H1 (cell line): ENCODE data around the gene HIP1. TPM values are rescaled to one million over a fixed set of nuclear protein-coding genes. Genes with fewer than 3 reads are reported as not detected.

ENCODE experiments used
- BCL11A ChIP-seq, 2 experiments: IDR thresholded peaks; one replicate each; pipeline ENCODE4 v1.6.1; 2011; ENCODE audit warnings: low read depth in 2 of 2, low read length in 2 of 2, mild to moderate bottlenecking in 2 of 2
- CHD1 ChIP-seq: IDR thresholded peaks from 2 replicates; pipeline ENCODE4 v1.6.1; 2012; ENCODE audit warnings: low read depth, low read length, improper control_type of control experiment
- CHD7 ChIP-seq: fragments of 300-600 bp; sonication (generic); IDR thresholded peaks from 2 replicates; pipeline ENCODE4 v1.7.1; 2012; ENCODE audit warnings: low read length, moderate library complexity, mild to moderate bottlenecking, inconsistent platforms; ENCODE audit not compliant: insufficient replicate concordance
- JUND ChIP-seq: IDR thresholded peaks from 2 replicates; pipeline ENCODE4 v1.6.1; 2011; ENCODE audit warnings: mild to moderate bottlenecking, improper control_type of control experiment, low read length
- KDM4A ChIP-seq: IDR thresholded peaks from one replicate; pipeline ENCODE4 v1.7.1; 2012; ENCODE audit warnings: low read depth, mild to moderate bottlenecking, moderate library complexity, low read length, inconsistent platforms; ENCODE audit not compliant: severe bottlenecking
- MAX ChIP-seq: IDR thresholded peaks from 2 replicates; pipeline ENCODE4 v1.6.1; 2012; ENCODE audit warnings: inconsistent platforms
- NANOG ChIP-seq: IDR thresholded peaks from 2 replicates; pipeline ENCODE4 v1.6.1; 2011; ENCODE audit warnings: low read length, low read depth, mild to moderate bottlenecking, inconsistent platforms; ENCODE audit not compliant: insufficient read depth, poor library complexity, severe bottlenecking
- RAD21 ChIP-seq, 2 experiments: IDR thresholded peaks in 1 of 2; conservative IDR thresholded peaks in 1 of 2; 2 replicates each; pipeline ENCODE4 v1.6.1; 2011; ENCODE audit warnings: low read depth in 2 of 2, low read length in 2 of 2, improper control_type of control experiment in 1 of 2, inconsistent platforms in 1 of 2, mild to moderate bottlenecking in 1 of 2, moderate library complexity in 1 of 2
- RFX5 ChIP-seq: IDR thresholded peaks from 2 replicates; pipeline ENCODE4 v1.6.1; 2011; ENCODE audit warnings: low read depth, low read length, improper control_type of control experiment, borderline replicate concordance
- SP4 ChIP-seq: IDR thresholded peaks from 2 replicates; pipeline ENCODE4 v1.6.1; 2012; ENCODE audit warnings: low read length, inconsistent platforms
- polyA plus RNA-seq, 7 experiments: library from polyadenylated mRNA; depleted of rRNA in 3 of 7; stranded (reverse) in 5 of 7; unstranded in 2 of 7; fragments of >200 nt in 5 of 7; fragments of 200-250 nt in 2 of 7; gene quantifications; 1 replicate in 5 of 7; 2 replicates in 1 of 7; 4 replicates in 1 of 7; pipeline versions ENCODE4 v1.2.1 to v1.2.3, GENCODE V29; 2011 to 2013; ENCODE audit warnings: missing spikeins in 2 of 7, mixed read lengths in 2 of 7
- total RNA-seq: library from RNA; stranded (reverse); fragmentation: NEBNext Ultra II Directional; extraction: Animal tissue kit (Norgen Biotek cat#: 25700); gene quantifications from 2 replicates; pipeline ENCODE4 v1.2.1, GENCODE V29; 2021

The HIP1 gene
- total and polyA plus RNA-seq, 2 of the 8 experiments (the other 6 are each of a cell fraction or from before 2014, with no cell fraction given), result 51.8 to 108 TPM

- TF ChIP-seq KDM4A (no peak), JUND (no peak), SP4 (0 out of 2 replicates have a peak, but pooled peaks have one; percentile 35), CHD1 (no peak), CHD7 (no peak), NANOG (no peak), MAX (no peak), RAD21 (IDR thresholded peaks at IDR 0.05 in 1 of 2, conservative IDR thresholded peaks at IDR 0.05 in 1 of 2; ENCODE audit: low read depth in 2 of 2, low read length in 2 of 2) (peak; percentile 94 to 95), BCL11A (IDR thresholded peaks at IDR 0.05; ENCODE audit: low read depth in 2 of 2, low read length in 2 of 2) (no peak), RFX5 (no peak)
Measured at GRCh38 chr7:75642810-75643486, 95.8 kb downstream of the HIP1 start (continued).
